Stomach (tissue), 9 donors: Measurements from ENCODE around the gene NPAS4. TPM values are rescaled to one million over a fixed set of nuclear protein-coding genes. Genes with fewer than 3 reads are reported as not detected.

ENCODE experiments used
- DNase-seq, 2 donors: peaks; one replicate each; pipeline versions ENCODE4 v3.0.0 to v3.0.0-alpha.2; 2013 to 2019
- H3K27ac ChIP-seq, 5 donors: fragments of 200-600 bp in 4 of 5; sonication (generic) in 4 of 5; one replicate each; pipeline ENCODE4 v1.5.1; 2013 to 2019; ENCODE audit warnings: mild to moderate bottlenecking in 1 of 5, moderate library complexity in 1 of 5
- H3K27me3 ChIP-seq, 3 donors: fragments of 200-600 bp; sonication (generic); one replicate each; pipeline ENCODE4 v1.5.1; 2017 to 2019; ENCODE audit warnings: mixed run types in 1 of 3
- H3K36me3 ChIP-seq, 4 donors: fragments of 200-600 bp; sonication (generic); 1 replicate in 3 of 4; 2 replicates in 1 of 4; pipeline ENCODE4 v1.5.1; 2016 to 2019
- H3K4me1 ChIP-seq, 4 donors: fragments of 200-600 bp; sonication (generic); one replicate each; pipeline ENCODE4 v1.5.1; 2016 to 2019
- H3K4me3 ChIP-seq, 4 donors: fragments of 200-600 bp; sonication (generic) in 3 of 4; one replicate each; pipeline ENCODE4 v1.5.1; 2016 to 2019; ENCODE audit warnings: mild to moderate bottlenecking in 1 of 4
- H3K9me3 ChIP-seq, 4 donors: fragments of 200-600 bp; sonication (generic); one replicate each; pipeline ENCODE4 v1.5.1; 2016 to 2019
- EP300 ChIP-seq: sonication (generic); formaldehyde crosslinking; IDR thresholded peaks from one replicate; pipeline ENCODE4 v1.6.1; 2017; ENCODE audit warnings: antibody characterized with exemption
- POLR2A ChIP-seq, 4 donors: fragments of 450-650 bp; IDR thresholded peaks; one replicate each; pipeline ENCODE4 v1.6.1; 2016; ENCODE audit warnings: antibody characterized with exemption in 4 of 4, control low read depth in 2 of 4, mild to moderate bottlenecking in 1 of 4, moderate library complexity in 1 of 4
- POLR2AphosphoS5 ChIP-seq, 3 donors: sonication (generic); formaldehyde crosslinking; IDR thresholded peaks; one replicate each; pipeline ENCODE4 v1.6.1; 2016; ENCODE audit warnings: antibody characterized with exemption in 3 of 3
- WGBS, 5 donors: extraction: QIAGEN DNeasy Blood & Tissue Kit in 3 of 5; methylation state at CpG; one replicate each; pipeline versions ENCODE4 v1.1.5 to v1.1.7; 2013 to 2018; 5-methylcytosine and 5-hydroxymethylcytosine counted together
- intact Hi-C: fragments of 100-400 bp; cut with DNase I; formaldehyde crosslinking; loops from one replicate; pipeline ENCODE4 v1.15.1; 2023; ENCODE audit warnings: low total_unique reads
- polyA plus RNA-seq, 3 donors: library from polyadenylated mRNA; stranded (reverse); fragments of 200-250 nt; gene quantifications; one replicate each; pipeline ENCODE4 v1.2.3, GENCODE V29; 2013
- total RNA-seq, 5 donors: library from RNA; depleted of rRNA; stranded (reverse); fragments of >200 nt; gene quantifications; one replicate each; pipeline versions ENCODE4 v1.1.0 to v1.2.3, GENCODE V29; 2014 to 2016
- TF ChIP-seq, protein P1 (sequence below), 7 experiments: fragments of 450-650 bp in 4 of 7; fragments of 200-600 bp in 3 of 7; sonication (generic) in 3 of 7; IDR thresholded peaks; one replicate each; pipeline ENCODE4 v1.5.1; 2016 to 2019; ENCODE audit warnings: antibody characterized with exemption in 7 of 7, control low read depth in 2 of 7, mild to moderate bottlenecking in 1 of 7
- donor health status: healthy with polysubstance abuse.
- donor health status: Bipolar disorder and iron deficiency.
- donor health status: healthy.

The NPAS4 gene
- total and polyA plus RNA-seq, 8 donors: 0.25 to 1.7 (median 0.70) TPM; not detected in 4

DNA sequence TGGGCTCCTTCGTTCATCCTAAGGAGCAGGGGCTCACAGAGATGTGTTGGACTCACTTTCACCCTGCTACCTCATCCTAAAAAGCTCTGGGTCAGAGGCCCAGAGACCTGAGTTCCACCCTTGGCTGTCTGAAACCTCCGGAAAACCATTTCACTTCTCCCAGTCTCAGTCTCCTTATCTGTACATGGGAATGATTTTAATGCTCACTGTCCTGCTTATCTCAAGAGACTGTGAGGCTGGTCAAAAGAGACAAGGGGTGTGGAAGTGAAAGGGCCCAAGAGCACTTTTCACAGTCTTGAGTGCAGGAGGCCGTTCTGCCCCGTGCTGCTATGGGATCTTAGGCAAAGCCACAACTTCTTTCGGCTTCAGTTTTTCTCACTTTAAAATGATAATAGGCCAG is 13.2 kb upstream of the NPAS4 start:
- TF ChIP-seq POLR2AphosphoS5 (IDR thresholded peaks at IDR 0.05) (no peak), EP300 (no peak), POLR2A (IDR thresholded peaks at IDR 0.05) (no peak)
- TF ChIP-seq, protein P1, sequence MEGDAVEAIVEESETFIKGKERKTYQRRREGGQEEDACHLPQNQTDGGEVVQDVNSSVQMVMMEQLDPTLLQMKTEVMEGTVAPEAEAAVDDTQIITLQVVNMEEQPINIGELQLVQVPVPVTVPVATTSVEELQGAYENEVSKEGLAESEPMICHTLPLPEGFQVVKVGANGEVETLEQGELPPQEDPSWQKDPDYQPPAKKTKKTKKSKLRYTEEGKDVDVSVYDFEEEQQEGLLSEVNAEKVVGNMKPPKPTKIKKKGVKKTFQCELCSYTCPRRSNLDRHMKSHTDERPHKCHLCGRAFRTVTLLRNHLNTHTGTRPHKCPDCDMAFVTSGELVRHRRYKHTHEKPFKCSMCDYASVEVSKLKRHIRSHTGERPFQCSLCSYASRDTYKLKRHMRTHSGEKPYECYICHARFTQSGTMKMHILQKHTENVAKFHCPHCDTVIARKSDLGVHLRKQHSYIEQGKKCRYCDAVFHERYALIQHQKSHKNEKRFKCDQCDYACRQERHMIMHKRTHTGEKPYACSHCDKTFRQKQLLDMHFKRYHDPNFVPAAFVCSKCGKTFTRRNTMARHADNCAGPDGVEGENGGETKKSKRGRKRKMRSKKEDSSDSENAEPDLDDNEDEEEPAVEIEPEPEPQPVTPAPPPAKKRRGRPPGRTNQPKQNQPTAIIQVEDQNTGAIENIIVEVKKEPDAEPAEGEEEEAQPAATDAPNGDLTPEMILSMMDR (IDR thresholded peaks at IDR 0.05): no peak
- DNase-seq: no peak
- no peaks in the 10 kb centered on the region for H3K9me3 ChIP-seq
- H3K4me1 ChIP-seq: peaks cover 0 to 28% (median 20%) of the 10 kb centered on the region in 4 donors
- no peak overlapping the region for H3K27ac ChIP-seq
- intact Hi-C loops: loop anchor here (10.0 kb wide), 1 partner anchor 277 kb away; no protein-coding TSS in a partner anchor
- no peaks in the 10 kb centered on the region for H3K36me3 ChIP-seq
- H3K4me3 ChIP-seq: no peak overlapping the region
- WGBS, 5 donors: 56 to 75% (median 60%) methylated on average over 5 of the region's 5 CpGs
- H3K27me3 ChIP-seq: peaks cover 0 to 51% (median 42%) of the 10 kb centered on the region in 3 donors

DNA sequence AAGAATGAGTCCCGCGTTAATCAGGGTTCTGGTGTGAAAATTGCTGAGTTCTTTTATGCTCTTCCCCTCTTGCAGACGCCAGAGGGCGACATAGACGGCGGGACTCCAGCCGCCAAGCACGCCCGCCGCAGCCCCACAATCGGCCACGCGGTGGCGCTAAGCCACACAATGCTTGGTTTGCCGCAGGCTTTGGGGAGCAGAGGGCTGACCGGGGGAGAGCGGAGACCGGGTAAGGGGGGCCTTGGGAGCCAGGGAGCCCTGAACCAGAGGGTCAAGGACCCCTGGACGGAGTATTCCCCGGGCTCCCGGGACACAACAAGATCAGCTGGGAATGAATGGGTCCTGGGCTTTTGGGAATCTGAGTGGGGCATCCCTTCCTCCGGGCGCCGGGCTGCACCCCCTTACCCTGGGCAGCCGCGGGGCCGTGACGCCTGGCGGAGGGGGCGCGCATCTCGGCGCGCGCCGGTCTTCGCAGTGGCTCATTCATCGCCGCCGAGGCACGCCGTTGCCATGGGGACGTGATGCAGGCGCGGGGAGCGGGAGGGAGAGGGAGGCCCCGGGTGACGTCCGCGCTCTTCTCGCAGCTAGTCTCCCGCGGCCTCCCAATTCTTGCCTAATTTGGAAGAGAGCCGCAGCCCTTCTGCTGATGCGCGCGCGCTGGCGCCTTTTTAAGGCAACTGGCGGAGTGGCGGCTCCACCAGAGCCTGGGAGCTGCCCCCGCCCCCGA is 12.2 kb upstream of the NPAS4 start:
- peaks cover 0 to 50% (median 33%) of the 10 kb centered on the region in 3 donors for H3K27me3 ChIP-seq
- no peak for TF ChIP-seq POLR2A (IDR thresholded peaks at IDR 0.05)
- peak; percentile 69 for TF ChIP-seq EP300
- peak in 2 of 3 donors; percentile 58 to 67 for TF ChIP-seq POLR2AphosphoS5 (IDR thresholded peaks at IDR 0.05)
- TF ChIP-seq, protein P1 (IDR thresholded peaks at IDR 0.05): peak in 6 of 7 experiments; percentile 91 to 100 (median 99)
- intact Hi-C loops: loop anchor here (10.0 kb wide), 1 partner anchor 276 kb away; no protein-coding TSS in a partner anchor
- peak overlapping the region in 4 of 5 donors; percentile 63 to 83 (median 76) for H3K27ac ChIP-seq
- H3K9me3 ChIP-seq: no peaks in the 10 kb centered on the region
- 0 to 1% (median 1%) methylated on average over 16 to 63 of the region's 63 CpGs for WGBS, 5 donors
- H3K4me3 ChIP-seq: peak overlapping the region; percentile 32 to 45 (median 38)
- peaks cover 0 to 38% (median 24%) of the 10 kb centered on the region in 4 donors for H3K4me1 ChIP-seq
- peak; percentile 91 to 96 for DNase-seq
- no peaks in the 10 kb centered on the region for H3K36me3 ChIP-seq

DNA sequence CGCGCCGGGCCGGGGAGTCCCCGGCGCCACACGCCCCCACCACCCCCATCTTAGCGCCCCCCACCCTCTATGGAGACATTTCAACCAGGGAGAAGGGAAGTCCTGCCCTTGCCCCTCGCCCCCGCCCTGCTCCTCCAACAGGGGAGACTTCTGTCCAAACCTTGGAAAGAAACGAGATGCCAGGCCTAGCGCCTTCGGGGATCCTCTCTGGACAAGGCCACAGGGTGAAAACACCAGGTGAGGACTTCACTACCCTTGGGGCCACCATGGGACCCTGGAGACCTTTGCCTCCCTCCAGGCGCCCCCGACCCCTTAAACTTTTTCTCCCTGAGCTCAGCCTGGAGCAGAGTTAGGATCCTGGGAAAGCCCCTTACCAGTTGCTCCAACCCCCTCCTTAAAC is 11.6 kb upstream of the NPAS4 start:
- intact Hi-C loops: loop anchor here (10.0 kb wide), 1 partner anchor 276 kb away; no protein-coding TSS in a partner anchor
- DNase-seq: no peak
- no peak for TF ChIP-seq EP300
- H3K9me3 ChIP-seq: no peaks in the 10 kb centered on the region
- H3K27me3 ChIP-seq: peaks cover 0 to 52% (median 37%) of the 10 kb centered on the region in 3 donors
- 18 to 44% (median 22%) methylated on average over 5 to 15 of the region's 15 CpGs for WGBS, 5 donors
- H3K4me1 ChIP-seq: peaks cover 0 to 44% (median 24%) of the 10 kb centered on the region in 4 donors
- no peaks in the 10 kb centered on the region for H3K36me3 ChIP-seq
- H3K27ac ChIP-seq: peak overlapping the region in 4 of 5 donors; percentile 63 to 83 (median 76)
- H3K4me3 ChIP-seq: peak overlapping the region; percentile 32 to 45 (median 38)

DNA sequence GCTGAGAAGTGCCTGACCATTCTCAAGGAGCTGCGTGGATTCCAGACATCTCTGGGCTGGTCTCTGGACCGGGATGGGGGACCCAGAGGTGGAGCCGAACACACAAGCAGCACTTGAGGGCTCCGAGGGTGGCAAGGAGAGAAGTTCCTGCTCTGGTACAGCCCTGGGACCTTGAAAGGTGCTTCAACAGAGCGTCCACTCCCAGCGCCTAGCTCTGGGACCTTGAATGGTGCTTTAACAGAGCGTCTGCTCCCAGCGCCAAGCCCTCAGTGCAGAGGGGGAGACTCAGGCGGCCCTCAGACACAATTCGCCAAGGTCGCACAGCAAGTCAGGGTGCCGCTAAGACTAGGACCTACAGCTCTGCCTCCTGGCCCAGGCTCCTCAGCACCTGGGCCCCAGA is 10.6 kb upstream of the NPAS4 start:
- intact Hi-C loops: no loop called here
- no peaks in the 10 kb centered on the region for H3K9me3 ChIP-seq
- no peak for DNase-seq
- WGBS, 5 donors: 68 to 86% (median 82%) methylated on average over 5 to 12 of the region's 12 CpGs
- TF ChIP-seq POLR2AphosphoS5 (IDR thresholded peaks at IDR 0.05): no peak
- no peak for TF ChIP-seq POLR2A (IDR thresholded peaks at IDR 0.05)
- TF ChIP-seq, protein P1 (IDR thresholded peaks at IDR 0.05): no peak
- TF ChIP-seq EP300: no peak
- peaks cover 0 to 46% (median 24%) of the 10 kb centered on the region in 4 donors for H3K4me1 ChIP-seq
- peak overlapping the region in 1 of 4 donors; percentile 36 for H3K4me3 ChIP-seq
- H3K27me3 ChIP-seq: peaks cover 0 to 57% (median 40%) of the 10 kb centered on the region in 3 donors
- H3K36me3 ChIP-seq: no peaks in the 10 kb centered on the region
- peak overlapping the region in 3 of 5 donors; percentile 63 to 83 (median 79) for H3K27ac ChIP-seq
